ENCODE data around the gene SGMS1.

DNA sequence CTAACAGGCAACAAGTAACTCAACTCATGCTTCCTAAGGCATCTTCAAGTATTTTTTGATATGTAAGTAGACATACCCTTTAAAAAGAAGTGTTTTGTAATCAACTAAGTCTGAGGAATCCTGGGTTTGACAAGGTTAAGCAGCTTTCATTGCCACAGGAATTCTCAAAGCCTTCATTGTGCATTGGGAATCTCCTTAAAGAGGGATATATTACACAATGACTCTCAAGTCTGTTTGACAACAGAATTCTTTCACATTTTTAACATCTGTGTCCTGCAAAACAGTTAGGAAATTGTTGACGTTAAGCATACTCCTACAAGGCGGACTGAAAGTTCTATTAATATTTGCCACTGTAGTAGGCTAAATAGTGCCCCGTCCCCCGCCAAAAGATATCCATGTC is 71.4 kb downstream of the SGMS1 start:
- TF ChIP-seq YY1 (IDR thresholded peaks at IDR 0.05; ENCODE audit: insufficient read depth, insufficient read length) (no peak), SUZ12 (IDR thresholded peaks at IDR 0.05; ENCODE audit: extremely low read depth, insufficient read depth, insufficient read length) (no peak)

Data from NT2/D1 (cell line).